Heart left ventricle (tissue), 16 donors: ENCODE data around the gene ZNF80. TPM values are rescaled to one million over a fixed set of nuclear protein-coding genes. Genes with fewer than 3 reads are reported as not detected.
"Not testable (repeated sequence)": the region's sequence is repeated elsewhere in the genome, so short reads cannot be mapped to it uniquely, and the experiment has no call there.

Experiments
- ATAC-seq, 4 donors: fragments of 200-7000 bp; cut with Tn5 transposase; one replicate each; pipeline ENCODE4 v1.9.1; 2020 to 2022; ENCODE audit warnings: moderate library complexity in 4 of 4, mild to moderate bottlenecking in 3 of 4, moderate number of reproducible peaks in 1 of 4
- DNase-seq, 5 donors: peaks; one replicate each; pipeline ENCODE4 v3.0.0-alpha.2; 2020
- H3K27ac ChIP-seq, 12 donors: fragments of 200-600 bp; sonication (generic) in 4 of 12; one replicate each; pipeline versions ENCODE4 v1.5.0 to v1.8.0; 2016 to 2022; ENCODE audit warnings: mild to moderate bottlenecking in 2 of 12
- H3K27me3 ChIP-seq, 9 donors: fragments of 200-600 bp; sonication (generic) in 2 of 9; one replicate each; pipeline versions ENCODE4 v1.5.1 to v1.8.0; 2016 to 2022; ENCODE audit warnings: mild to moderate bottlenecking in 3 of 9
- H3K36me3 ChIP-seq, 9 donors: fragments of 200-600 bp; sonication (generic) in 2 of 9; one replicate each; pipeline versions ENCODE4 v1.5.0 to v1.8.0; 2018 to 2022; ENCODE audit warnings: mild to moderate bottlenecking in 2 of 9
- H3K4me1 ChIP-seq, 12 donors: fragments of 200-600 bp; sonication (generic) in 4 of 12; one replicate each; pipeline versions ENCODE4 v1.5.0 to v1.8.0; 2016 to 2022; ENCODE audit warnings: mild to moderate bottlenecking in 3 of 12
- H3K4me3 ChIP-seq, 12 donors: fragments of 200-600 bp; sonication (generic) in 4 of 12; one replicate each; pipeline versions ENCODE4 v1.5.0 to v1.8.0; 2017 to 2022; ENCODE audit warnings: mild to moderate bottlenecking in 9 of 12, moderate library complexity in 4 of 12
- H3K9me3 ChIP-seq, 12 donors: fragments of 200-600 bp; sonication (generic) in 4 of 12; one replicate each; pipeline versions ENCODE4 v1.5.0 to v1.8.0; 2016 to 2022; ENCODE audit warnings: mild to moderate bottlenecking in 1 of 12
- POLR2A ChIP-seq, 2 donors: fragments of 450-650 bp; IDR thresholded peaks; one replicate each; pipeline ENCODE4 v1.6.1; 2017; ENCODE audit warnings: antibody characterized with exemption in 2 of 2, mild to moderate bottlenecking in 2 of 2, moderate library complexity in 2 of 2
- WGBS, 4 donors: extraction: QIAGEN DNeasy Blood & Tissue Kit in 2 of 4; methylation state at CpG; one replicate each; pipeline versions ENCODE4 v1.1.5 to v1.1.7; 2013 to 2018; 5-methylcytosine and 5-hydroxymethylcytosine counted together
- intact Hi-C, 10 donors: fragments of 100-400 bp; cut with DNase I; formaldehyde crosslinking; loops; one replicate each; pipeline versions ENCODE4 v1.11.1 to v1.14.2; 2022
- long read RNA-seq, 3 donors: library from polyadenylated mRNA; unstranded; transcript quantifications; one replicate each; pipeline ENCODE4 v2.0.0, GENCODE V29; 2020 to 2021
- polyA plus RNA-seq, 2 donors: library from polyadenylated mRNA; stranded (reverse); fragments of 200-250 nt; gene quantifications; one replicate each; pipeline ENCODE4 v1.2.3, GENCODE V29; 2013
- total RNA-seq, 9 donors: library from RNA; depleted of rRNA in 2 of 9; stranded (reverse); fragments of >200 nt in 2 of 9; fragmentation: NEBNext Ultra II Directional in 3 of 9; extraction: Animal tissue kit (Norgen Biotek cat#: 25700) in 3 of 9; gene quantifications; one replicate each; pipeline versions ENCODE4 v1.1.0 to v1.2.4, GENCODE V29; 2016 to 2023
- TF ChIP-seq, protein P1 (sequence below), 12 donors: fragments of 200-600 bp; sonication (generic) in 4 of 12; IDR thresholded peaks; one replicate each; pipeline versions ENCODE4 v1.5.0 to v1.8.0; 2018 to 2022; ENCODE audit warnings: antibody characterized with exemption in 12 of 12, mild to moderate bottlenecking in 5 of 12
- donor health status: ischemic (EF 13 %, LVEDD 7.1; RV severe dilation, severe dysfunction).
- donor health status: healthy with polysubstance abuse.
- donor health status: DM: no; HTN: yes; CAD: no.
- donor health status: DM: no; HTN: no; CAD: no.
- donor health status: ischemic (EF 25% LVEDD 6.9; RV normal size, moderate dysfunction).
- donor health status: ischemic (EF 25% LVEDD 5.7; RV mildly dilated, moderate dysfunction).
- donor health status: healthy.
- donor health status: DM: yes; HTN: yes; CAD: no.
- donor health status: ischemic (EF 35%, LVEDD 5.7; RV mildly dilated, moderate dysfunction).
- donor health status: nonischemic (EF 11% LVEDD 7.7; RV severe dilation, severe dysfunction).
- donor health status: DM: yes; HTN: yes; CAD: no.
- donor health status: PGD.
- donor health status: ischemic (EF 29% LVEDD 5.4; RV normal size, mild dysfunction).
- donor health status: nonischemic (EF 23%, LVEDD 6.1; RV moderate dilation, normal function).

ZNF80 gene
- total RNA-seq = under 1 TPM in 2 of 9 donors, not detected in 7; 0.09 to 0.11 TPM
- not detected for polyA plus RNA-seq
- long read RNA-seq, donor 1 = 0 reads
- long read RNA-seq, donor 2 = 0 reads
- long read RNA-seq, donor 3 = 0 reads

DNA sequence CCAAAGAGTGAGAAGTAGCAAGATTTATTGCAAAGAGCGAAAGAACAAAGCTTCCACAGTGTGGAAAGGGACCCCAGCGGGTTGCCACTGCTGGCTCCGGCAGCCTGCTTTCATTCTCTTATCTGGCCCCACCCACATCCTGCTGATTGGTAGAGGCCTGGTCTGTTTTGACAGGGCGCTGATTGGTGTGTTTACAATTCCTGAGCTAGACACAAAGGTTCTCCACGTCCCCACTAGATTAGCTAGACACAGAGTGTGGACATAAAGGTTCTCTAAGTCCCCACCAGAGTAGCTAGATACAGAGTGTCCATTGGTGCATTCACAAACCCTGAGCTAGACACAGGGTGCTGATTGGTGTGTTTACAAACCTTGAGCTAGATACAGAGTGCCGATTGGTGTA, at the start of gene ZNF80:
Gene ZNF80 (minus strand): TSS at position 101 of the 400 bp plus-strand sequence. CDS start 504 bp downstream, outside the sequence.
- ATAC-seq, DNase-seq, H3K27me3 ChIP-seq, intact Hi-C loops, H3K36me3 ChIP-seq, H3K27ac ChIP-seq, H3K4me1 ChIP-seq, H3K9me3 ChIP-seq, H3K4me3 ChIP-seq: not testable (repeated sequence)
- 44 to 65% (median 54%) methylated on average over 4 to 5 of the region's 6 CpGs for WGBS, 4 donors

DNA sequence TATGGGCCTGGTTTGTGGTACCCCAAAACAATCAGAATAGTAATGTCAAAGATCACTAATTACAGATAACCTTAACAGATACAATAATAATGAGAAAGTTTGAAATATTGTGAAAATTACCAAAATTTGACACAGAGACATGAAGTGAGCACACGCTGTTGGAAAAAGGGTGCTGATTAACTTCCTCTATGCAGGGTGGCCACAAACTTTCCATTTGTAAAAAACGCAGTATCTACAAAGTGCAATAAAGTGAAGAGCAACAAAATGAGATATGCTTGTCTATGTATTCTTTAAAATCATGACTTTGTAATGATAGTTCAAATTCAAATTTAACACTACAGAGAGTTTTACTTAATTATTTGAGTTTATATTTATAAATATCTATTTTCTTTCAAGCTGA, 48.9 kb upstream of the ZNF80 start:
- H3K9me3 ChIP-seq = peaks cover 0 to 2% (median 0%) of the 10 kb centered on the region in 12 donors
- no peak for DNase-seq
- no peaks in the 10 kb centered on the region for H3K27me3 ChIP-seq
- H3K4me1 ChIP-seq = peaks cover 0 to 4% (median 0%) of the 10 kb centered on the region in 12 donors
- TF ChIP-seq, protein P1, sequence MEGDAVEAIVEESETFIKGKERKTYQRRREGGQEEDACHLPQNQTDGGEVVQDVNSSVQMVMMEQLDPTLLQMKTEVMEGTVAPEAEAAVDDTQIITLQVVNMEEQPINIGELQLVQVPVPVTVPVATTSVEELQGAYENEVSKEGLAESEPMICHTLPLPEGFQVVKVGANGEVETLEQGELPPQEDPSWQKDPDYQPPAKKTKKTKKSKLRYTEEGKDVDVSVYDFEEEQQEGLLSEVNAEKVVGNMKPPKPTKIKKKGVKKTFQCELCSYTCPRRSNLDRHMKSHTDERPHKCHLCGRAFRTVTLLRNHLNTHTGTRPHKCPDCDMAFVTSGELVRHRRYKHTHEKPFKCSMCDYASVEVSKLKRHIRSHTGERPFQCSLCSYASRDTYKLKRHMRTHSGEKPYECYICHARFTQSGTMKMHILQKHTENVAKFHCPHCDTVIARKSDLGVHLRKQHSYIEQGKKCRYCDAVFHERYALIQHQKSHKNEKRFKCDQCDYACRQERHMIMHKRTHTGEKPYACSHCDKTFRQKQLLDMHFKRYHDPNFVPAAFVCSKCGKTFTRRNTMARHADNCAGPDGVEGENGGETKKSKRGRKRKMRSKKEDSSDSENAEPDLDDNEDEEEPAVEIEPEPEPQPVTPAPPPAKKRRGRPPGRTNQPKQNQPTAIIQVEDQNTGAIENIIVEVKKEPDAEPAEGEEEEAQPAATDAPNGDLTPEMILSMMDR (IDR thresholded peaks at IDR 0.05) = no peak
- no peak for TF ChIP-seq POLR2A (IDR thresholded peaks at IDR 0.05)
- no peaks in the 10 kb centered on the region for H3K36me3 ChIP-seq
- ATAC-seq = no peak
- no peak overlapping the region for H3K4me3 ChIP-seq
- peak overlapping the region in 1 of 12 donors; percentile 68 for H3K27ac ChIP-seq
- WGBS, 4 donors = 84 to 92% (median 90%) methylated on average over 2 of the region's 2 CpGs
- intact Hi-C loops = no loop called here

DNA sequence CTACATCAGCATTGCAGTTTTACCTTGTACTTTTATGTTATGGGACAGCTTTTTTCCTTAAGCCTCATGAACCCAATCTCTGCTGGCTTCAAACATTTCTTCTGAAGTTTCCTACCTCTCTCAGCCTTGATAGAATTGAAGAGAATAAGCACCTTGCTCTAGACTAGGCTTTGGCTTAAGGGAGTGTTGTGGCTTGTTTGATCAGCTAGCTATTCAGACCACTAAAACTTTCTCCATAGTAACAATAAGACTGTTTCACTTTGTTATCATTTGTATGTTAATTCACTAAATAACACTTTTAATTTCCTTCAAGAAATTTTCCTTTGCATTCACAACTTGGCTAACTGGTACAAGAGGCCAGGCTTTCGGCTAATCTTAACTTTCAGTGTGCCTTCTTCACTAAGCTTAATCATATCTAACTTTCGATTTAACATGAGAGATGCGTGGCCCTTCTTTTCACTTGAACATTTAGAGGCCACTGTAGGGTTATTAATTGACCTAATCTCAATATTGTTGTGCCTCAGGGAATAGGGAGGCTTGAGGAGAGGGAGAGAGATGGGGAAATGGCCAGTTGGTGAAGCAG, 48.4 kb upstream of the ZNF80 start:
- H3K9me3 ChIP-seq = peaks cover 0 to 2% (median 0%) of the 10 kb centered on the region in 12 donors
- no peak overlapping the region for H3K4me3 ChIP-seq
- no peaks in the 10 kb centered on the region for H3K36me3 ChIP-seq
- H3K27ac ChIP-seq = peak overlapping the region in 1 of 12 donors; percentile 68
- no peak for TF ChIP-seq POLR2A (IDR thresholded peaks at IDR 0.05)
- TF ChIP-seq, protein P1 (IDR thresholded peaks at IDR 0.05) = no peak
- H3K27me3 ChIP-seq = no peaks in the 10 kb centered on the region
- intact Hi-C loops = no loop called here
- ATAC-seq = no peak
- no peaks in the 10 kb centered on the region for H3K4me1 ChIP-seq
- no peak for DNase-seq
- WGBS, 4 donors = 88 to 97% (median 90%) methylated on average over 3 of the region's 3 CpGs

DNA sequence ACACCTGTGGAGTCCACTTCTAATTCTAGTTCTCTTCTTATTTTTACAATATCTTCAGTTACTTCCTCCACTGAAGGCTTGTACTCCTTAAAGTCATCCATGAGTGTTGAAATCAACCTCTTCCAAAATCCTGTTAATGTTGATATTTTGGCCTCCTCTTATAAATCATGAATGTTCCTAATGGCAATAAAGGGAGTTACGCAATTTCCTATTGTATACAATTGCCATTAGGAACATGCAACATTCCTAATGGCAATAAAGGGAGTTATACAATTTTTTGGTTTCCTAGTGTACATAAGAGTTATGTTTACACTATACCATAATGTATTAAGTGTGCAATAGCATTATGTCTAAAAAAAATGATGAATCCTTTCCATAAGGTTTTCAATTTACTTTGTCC, 47.3 kb upstream of the ZNF80 start:
- Histone ChIP-seq H3K4me1 (no peaks in the 10 kb centered on the region), H3K9me3 (peaks cover 0 to 2% (median 0%) of the 10 kb centered on the region in 12 donors), H3K27ac (no peak overlapping the region), H3K36me3 (no peaks in the 10 kb centered on the region), H3K27me3 (no peaks in the 10 kb centered on the region), H3K4me3 (no peak overlapping the region)
- WGBS, 4 donors = 96 to 100% (median 97%) methylated on average over 1 of the region's 1 CpG
- ATAC-seq (no peak), DNase-seq (no peak)
- intact Hi-C loops = no loop called here
- TF ChIP-seq, protein P1 (IDR thresholded peaks at IDR 0.05) = no peak
- no peak for TF ChIP-seq POLR2A (IDR thresholded peaks at IDR 0.05)

- H3K4me3 ChIP-seq, H3K36me3 ChIP-seq, H3K9me3 ChIP-seq, ATAC-seq, DNase-seq, H3K27me3 ChIP-seq, intact Hi-C loops, H3K4me1 ChIP-seq, H3K27ac ChIP-seq: not testable (repeated sequence)
- 92 to 97% (median 96%) methylated on average over 26 of the region's 26 CpGs for WGBS, 4 donors
Observed at GRCh38 chr3:114276856-114277255, 39.5 kb upstream of the ZNF80 start.
